ENCODE results near the gene KCNG2.
"Not testable (repeated sequence)": the region's sequence is repeated elsewhere in the genome, so short reads cannot be mapped to it uniquely, and the experiment has no call there.

Gene KCNG2

GRCh38 chr18:79797518-79798345, at the start of gene KCNG2:
TSS of gene KCNG2 (plus strand) at chr18:79797938. CDS start at chr18:79863668, 65,730 bp downstream.
- DNase-seq (ENCODE audit: low read depth, low spot score) = no peak

GRCh38 chr18:79748321-79749180, 49.2 kb upstream of the KCNG2 start:
- no peak for DNase-seq (ENCODE audit: low read depth, low spot score)

GRCh38 chr18:79749251-79750191, 48.2 kb upstream of the KCNG2 start:
- DNase-seq (ENCODE audit: low read depth, low spot score) = no peak

- no peak for DNase-seq (ENCODE audit: low read depth, low spot score)
Observed at GRCh38 chr18:79750980-79751571, 46.7 kb upstream of the KCNG2 start.

GRCh38 chr18:79751918-79752578, 45.7 kb upstream of the KCNG2 start:
- DNase-seq (ENCODE audit: low read depth, low spot score) = not testable (repeated sequence)

- not testable (repeated sequence) for DNase-seq (ENCODE audit: low read depth, low spot score)
Observed at GRCh38 chr18:79752946-79753345, 44.8 kb upstream of the KCNG2 start.

- no peak for DNase-seq (ENCODE audit: low read depth, low spot score)
Observed at GRCh38 chr18:79753391-79753851, 44.3 kb upstream of the KCNG2 start.

- no peak for DNase-seq (ENCODE audit: low read depth, low spot score)
Observed at GRCh38 chr18:79754022-79754761, 43.5 kb upstream of the KCNG2 start.

GRCh38 chr18:79754831-79755351, 42.8 kb upstream of the KCNG2 start:
- no peak for DNase-seq (ENCODE audit: low read depth, low spot score)

- no peak for DNase-seq (ENCODE audit: low read depth, low spot score)
Observed at GRCh38 chr18:79755496-79756142, 42.1 kb upstream of the KCNG2 start.

- DNase-seq (ENCODE audit: low read depth, low spot score) = no peak
Observed at GRCh38 chr18:79756143-79756500, 41.6 kb upstream of the KCNG2 start.

GRCh38 chr18:79756826-79757225, 40.9 kb upstream of the KCNG2 start:
- no peak for DNase-seq (ENCODE audit: low read depth, low spot score)

- DNase-seq (ENCODE audit: low read depth, low spot score) = no peak
Observed at GRCh38 chr18:79760348-79760747, 37.4 kb upstream of the KCNG2 start.

- DNase-seq (ENCODE audit: low read depth, low spot score) = no peak
Observed at GRCh38 chr18:79760881-79761280, 36.9 kb upstream of the KCNG2 start.

- DNase-seq (ENCODE audit: low read depth, low spot score) = no peak
Observed at GRCh38 chr18:79763407-79763806, 34.3 kb upstream of the KCNG2 start.

GRCh38 chr18:79764131-79764530, 33.6 kb upstream of the KCNG2 start:
- no peak for DNase-seq (ENCODE audit: low read depth, low spot score)

- DNase-seq (ENCODE audit: low read depth, low spot score) = no peak
Observed at GRCh38 chr18:79765491-79766245, 32.1 kb upstream of the KCNG2 start.

- no peak for DNase-seq (ENCODE audit: low read depth, low spot score)
Observed at GRCh38 chr18:79766308-79766707, 31.4 kb upstream of the KCNG2 start.
